ENCODE data around the gene NCKAP5. TPM values are rescaled to one million over a fixed set of nuclear protein-coding genes. Genes with fewer than 3 reads are reported as not detected.

Gene NCKAP5
- polyA plus RNA-seq, 3 donors: not detected

- Mint-ChIP-seq H3K27ac (no peak overlapping the region), H3K4me1 (no peaks in the 10 kb centered on the region)
- intact Hi-C loops (cut with micrococcal nuclease): no loop called here
These were observed 691.4 kb downstream of the NCKAP5 start for GRCh38 chr2:132876745-132877391.

GRCh38 chr2:132875193-132875592 is 693.1 kb downstream of the NCKAP5 start:
- no peak overlapping the region for H3K9ac ChIP-seq (ENCODE audit: insufficient read depth, low read length, poor library complexity, severe bottlenecking)
- DNase-seq: no peak
- Mint-ChIP-seq H3K27me3 (ENCODE audit: low read depth in 3 of 3) (peaks cover 0 to 3% (median 3%) of the 10 kb centered on the region in 3 donors), H3K4me3 (no peak overlapping the region), H3K27ac (no peak overlapping the region), H3K4me1 (no peaks in the 10 kb centered on the region), H3K9me3 (peaks cover 0 to 2% (median 0%) of the 10 kb centered on the region in 7 donors), H3K36me3 (no peaks in the 10 kb centered on the region)
- no peaks in the 10 kb centered on the region for H3K4me1 ChIP-seq (ENCODE audit: control insufficient read depth in 1 of 2, insufficient read depth in 2 of 2, low read length in 2 of 2)
- TF ChIP-seq CTCF (IDR thresholded peaks at IDR 0.05): no peak
- no peak overlapping the region for H3K4me3 ChIP-seq (replicated peaks in 1 of 3; ENCODE audit: low read depth in 2 of 3, low read length in 3 of 3)
- H3K79me2 ChIP-seq (ENCODE audit: insufficient read depth, low read length): no peaks in the 10 kb centered on the region
- H3K27me3 ChIP-seq (ENCODE audit: control insufficient read depth in 2 of 2, insufficient read depth in 2 of 2, low read length in 2 of 2): no peaks in the 10 kb centered on the region
- no peaks in the 10 kb centered on the region for H3K36me3 ChIP-seq (replicated peaks in 1 of 2; ENCODE audit: control insufficient read depth in 1 of 2, insufficient read depth in 2 of 2, low read length in 2 of 2)
- no peak overlapping the region for H2AFZ ChIP-seq (ENCODE audit: insufficient read depth, low read depth, low read length, poor library complexity, severe bottlenecking)
- H3K27ac ChIP-seq (ENCODE audit: low read depth in 1 of 2, low read length in 2 of 2): no peak overlapping the region
- 73% methylated on average over 1 of the region's 3 CpGs for WGBS (ENCODE audit: insufficient coverage)
- intact Hi-C loops (cut with micrococcal nuclease): no loop called here
- H3K9me3 ChIP-seq (replicated peaks in 1 of 2; ENCODE audit: control insufficient read depth in 1 of 2, insufficient read depth in 1 of 2, low read length in 2 of 2): no peaks in the 10 kb centered on the region
- H3K4me2 ChIP-seq (replicated peaks; ENCODE audit: extremely low read depth, low read length, poor library complexity, severe bottlenecking): no peak overlapping the region
- no peaks in the 10 kb centered on the region for H4K20me1 ChIP-seq (ENCODE audit: insufficient read depth, low read length)

More at GRCh38 chr2:132876745-132877391, 691.4 kb downstream of the NCKAP5 start:
- Histone ChIP-seq H3K36me3 (replicated peaks in 1 of 2; ENCODE audit: control insufficient read depth in 1 of 2, insufficient read depth in 2 of 2, low read length in 2 of 2) (no peaks in the 10 kb centered on the region), H3K27ac (ENCODE audit: low read depth in 1 of 2, low read length in 2 of 2) (no peak overlapping the region), H3K4me1 (ENCODE audit: control insufficient read depth in 1 of 2, insufficient read depth in 2 of 2, low read length in 2 of 2) (no peaks in the 10 kb centered on the region), H2AFZ (ENCODE audit: insufficient read depth, low read depth, low read length, poor library complexity, severe bottlenecking) (no peak overlapping the region), H3K79me2 (ENCODE audit: insufficient read depth, low read length) (no peaks in the 10 kb centered on the region), H3K9me3 (replicated peaks in 1 of 2; ENCODE audit: control insufficient read depth in 1 of 2, insufficient read depth in 1 of 2, low read length in 2 of 2) (no peaks in the 10 kb centered on the region), H3K9ac (ENCODE audit: insufficient read depth, low read length, poor library complexity, severe bottlenecking) (no peak overlapping the region), H3K27me3 (ENCODE audit: control insufficient read depth in 2 of 2, insufficient read depth in 2 of 2, low read length in 2 of 2) (no peaks in the 10 kb centered on the region), H4K20me1 (ENCODE audit: insufficient read depth, low read length) (no peaks in the 10 kb centered on the region), H3K4me3 (replicated peaks in 1 of 3; ENCODE audit: low read depth in 2 of 3, low read length in 3 of 3) (no peak overlapping the region), H3K4me2 (replicated peaks; ENCODE audit: extremely low read depth, low read length, poor library complexity, severe bottlenecking) (no peak overlapping the region)
- Mint-ChIP-seq H3K9me3 (peaks cover 0 to 5% (median 2%) of the 10 kb centered on the region in 7 donors), H3K36me3 (no peaks in the 10 kb centered on the region), H3K4me3 (no peak overlapping the region), H3K27me3 (ENCODE audit: low read depth in 3 of 3) (peaks cover 0 to 4% (median 3%) of the 10 kb centered on the region in 3 donors)
- 69% methylated on average over 1 of the region's 5 CpGs for WGBS (ENCODE audit: insufficient coverage)
- no peak for TF ChIP-seq CTCF (IDR thresholded peaks at IDR 0.05)
- DNase-seq: no peak
